Activated CD4-positive, alpha-beta T cell treated with anti-CD3 and anti-CD28 coated beads, Interleukin-2, amount 50 U/mL, for 48 hours (primary cell): Measurements from ENCODE around the gene BTNL2.
"Not testable (repeated sequence)": the region's sequence is repeated elsewhere in the genome, so short reads cannot be mapped to it uniquely, and the experiment has no call there.

Source experiments
- DNase-seq, 2 experiments: peaks; one replicate each; pipeline ENCODE4 v3.0.0-alpha.2; 2020

BTNL2 gene

DNA sequence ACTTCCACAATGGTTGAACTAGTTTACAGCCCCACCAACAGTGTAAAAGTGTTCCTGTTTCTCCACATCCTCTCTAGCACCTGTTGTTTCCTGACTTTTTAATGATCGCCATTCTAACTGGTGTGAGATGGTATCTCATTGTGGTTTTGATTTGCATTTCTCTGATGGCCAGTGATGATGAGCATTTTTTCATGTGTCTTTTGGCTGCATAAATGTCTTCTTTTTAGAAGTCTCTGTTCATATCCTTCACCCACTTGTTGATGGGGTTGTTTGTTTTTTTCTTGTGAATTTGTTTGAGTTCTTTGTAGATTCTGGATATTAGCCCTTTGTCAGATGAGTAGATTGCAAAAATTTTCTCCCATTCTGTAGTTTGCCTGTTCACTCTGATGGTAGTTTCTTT is 47.8 kb downstream of the BTNL2 start:
- DNase-seq, result not testable (repeated sequence)

DNA sequence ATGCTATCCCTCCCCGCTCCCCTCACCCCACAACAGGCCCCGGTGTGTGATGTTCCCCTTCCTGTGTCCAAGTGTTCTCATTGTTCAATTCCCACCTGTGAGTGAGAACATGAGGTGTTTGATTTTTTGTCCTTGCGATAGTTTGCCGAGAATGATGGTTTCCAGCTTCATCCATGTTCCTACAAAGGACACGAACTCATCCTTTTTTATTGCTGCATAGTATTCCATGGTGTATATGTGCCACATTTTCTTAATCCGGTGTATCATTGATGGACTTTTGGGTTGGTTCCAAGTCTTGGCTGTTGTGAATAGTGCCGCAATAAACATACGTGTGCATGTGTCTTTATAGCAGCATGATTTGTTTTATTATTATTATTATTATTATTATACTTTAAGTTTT is 48.4 kb downstream of the BTNL2 start:
- not testable (repeated sequence) for DNase-seq

DNA sequence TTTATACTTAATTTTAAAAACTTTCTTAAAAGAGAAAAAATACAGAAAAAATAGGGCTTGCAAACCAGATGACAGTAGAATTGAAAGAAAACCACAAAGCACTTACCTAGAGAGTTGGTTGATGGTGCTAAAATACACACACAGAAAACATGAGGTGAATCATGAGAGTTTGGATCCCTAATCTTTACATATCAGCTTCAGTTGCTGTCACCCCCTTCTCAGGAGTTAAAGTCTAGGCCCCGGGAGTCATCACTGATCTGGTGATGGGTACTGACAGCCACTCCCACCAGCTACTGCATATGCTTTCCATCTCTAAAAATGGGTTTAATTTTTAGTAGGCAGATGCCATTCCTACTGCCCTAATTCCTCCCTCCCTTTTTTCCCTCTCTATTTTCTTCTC is 52.0 kb downstream of the BTNL2 start:
- no peak for DNase-seq

DNA sequence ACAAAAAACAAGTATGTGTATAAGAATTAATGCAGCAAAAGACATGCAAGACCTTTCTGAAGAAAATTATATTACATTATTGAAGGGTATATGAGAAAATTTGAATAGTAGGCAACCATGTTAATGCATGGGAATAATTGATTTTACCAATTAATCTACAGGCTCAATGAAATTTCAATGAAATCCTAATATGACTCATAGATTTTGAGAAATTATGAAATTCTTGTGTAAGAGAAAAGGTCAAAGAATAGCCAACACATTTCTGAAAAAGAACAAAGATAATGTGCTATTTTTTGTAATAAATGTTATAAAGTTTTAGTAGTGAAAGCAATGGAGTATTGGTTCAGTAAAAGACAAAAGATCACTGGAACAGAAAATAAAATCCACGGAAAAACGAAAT is 53.6 kb downstream of the BTNL2 start:
- DNase-seq, result no peak
